ENCODE measurements around the gene SPATA12.
A peak's percentile ranks its signal among the peaks of the same experiment; 100 is the strongest.

Gene SPATA12

GRCh38 chr3:57060089-57060821, at the start of gene SPATA12:
Gene SPATA12 (plus strand): TSS chr3:57060664. CDS start chr3:57073695, 13,031 bp downstream.
- peak in 1 of 2 donors; percentile 65 for DNase-seq

GRCh38 chr3:57011022-57011421, 49.4 kb upstream of the SPATA12 start:
- no peak for DNase-seq

- no peak for DNase-seq
Measured at GRCh38 chr3:57012847-57013246, 47.6 kb upstream of the SPATA12 start.

GRCh38 chr3:57015350-57015729, 45.1 kb upstream of the SPATA12 start:
- DNase-seq, result no peak

GRCh38 chr3:57015912-57016311, 44.6 kb upstream of the SPATA12 start:
- DNase-seq, result no peak

- DNase-seq, result peak in 1 of 2 donors; percentile 9
Measured at GRCh38 chr3:57017459-57017845, 43.0 kb upstream of the SPATA12 start.

GRCh38 chr3:57018246-57018645, 42.2 kb upstream of the SPATA12 start:
- DNase-seq, result no peak

GRCh38 chr3:57019057-57019456, 41.4 kb upstream of the SPATA12 start:
- DNase-seq, result no peak

- DNase-seq, result no peak
Measured at GRCh38 chr3:57025237-57025636, 35.2 kb upstream of the SPATA12 start.

GRCh38 chr3:57026944-57027343, 33.5 kb upstream of the SPATA12 start:
- DNase-seq, result no peak

- DNase-seq, result no peak
Measured at GRCh38 chr3:57029383-57029782, 31.1 kb upstream of the SPATA12 start.

- DNase-seq, result no peak
Measured at GRCh38 chr3:57029924-57030323, 30.5 kb upstream of the SPATA12 start.

GRCh38 chr3:57030721-57031120, 29.7 kb upstream of the SPATA12 start:
- DNase-seq, result no peak

- DNase-seq, result no peak
Measured at GRCh38 chr3:57031631-57032541, 28.6 kb upstream of the SPATA12 start.

- DNase-seq, result no peak
Measured at GRCh38 chr3:57036952-57037351, 23.5 kb upstream of the SPATA12 start.

GRCh38 chr3:57038466-57039164, 21.8 kb upstream of the SPATA12 start:
- no peak for DNase-seq

- no peak for DNase-seq
Measured at GRCh38 chr3:57041674-57042073, 18.8 kb upstream of the SPATA12 start.

GRCh38 chr3:57043518-57043917, 16.9 kb upstream of the SPATA12 start:
- DNase-seq, result no peak

GRCh38 chr3:57046101-57046765, 14.2 kb upstream of the SPATA12 start:
- no peak for DNase-seq

- no peak for DNase-seq
Measured at GRCh38 chr3:57048052-57048671, 12.3 kb upstream of the SPATA12 start.

- DNase-seq, result no peak
Measured at GRCh38 chr3:57048728-57049127, 11.7 kb upstream of the SPATA12 start.

GRCh38 chr3:57052662-57053061, 7.8 kb upstream of the SPATA12 start:
- DNase-seq, result no peak
